ENCODE results near the gene TGFBRAP1. TPM values are rescaled to one million over a fixed set of nuclear protein-coding genes. Genes with fewer than 3 reads are reported as not detected.
"Not testable (repeated sequence)": the region's sequence is repeated elsewhere in the genome, so short reads cannot be mapped to it uniquely, and the experiment has no call there.

Gene TGFBRAP1
- polyA plus RNA-seq, 4 donors = 6.0 to 13.9 (median 7.8) TPM

DNA sequence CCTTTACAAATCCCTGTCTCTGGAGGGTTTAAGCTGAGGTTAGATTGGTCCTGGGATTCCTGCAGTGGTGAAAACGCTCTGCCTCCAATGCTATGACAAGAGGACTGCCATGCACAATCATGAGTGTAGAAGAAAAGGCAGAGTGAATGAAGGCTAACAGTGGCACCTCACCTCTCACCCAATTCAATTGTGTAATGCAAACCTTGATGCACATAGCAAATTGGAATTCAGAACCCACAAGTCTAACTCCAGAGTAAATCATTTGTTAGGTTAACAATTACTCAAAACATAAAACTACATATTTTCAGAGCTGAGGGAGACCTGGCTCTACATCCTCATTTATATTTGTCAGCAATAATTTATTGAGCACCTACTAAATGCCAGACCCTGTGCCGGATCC, 1.8 kb downstream of the TGFBRAP1 start:
- H3K27ac ChIP-seq (ENCODE audit: low read depth in 1 of 3, low read length in 2 of 3) = no peak overlapping the region
- DNase-seq (no peak), FAIRE-seq (no peak)
- H3K4me3 ChIP-seq (ENCODE audit: low read depth in 1 of 3, low read length in 3 of 3) = no peak overlapping the region
- H3K27me3 ChIP-seq (ENCODE audit: control insufficient read depth in 3 of 3, insufficient read depth in 3 of 3, low read length in 3 of 3) = no peaks in the 10 kb centered on the region
- no peaks in the 10 kb centered on the region for H3K9me3 ChIP-seq (ENCODE audit: control insufficient read depth in 2 of 2, insufficient read depth in 1 of 2, low read depth in 1 of 2, low read length in 1 of 2)
- peaks cover 0 to 18% (median 0%) of the 10 kb centered on the region in 3 donors for H3K36me3 ChIP-seq (ENCODE audit: control insufficient read depth in 3 of 3, insufficient read depth in 2 of 3, low read depth in 1 of 3, low read length in 3 of 3)
- H3K4me1 ChIP-seq (ENCODE audit: control insufficient read depth in 3 of 3, insufficient read depth in 2 of 3, low read depth in 1 of 3, low read length in 2 of 3) = peaks cover 0 to 23% (median 0%) of the 10 kb centered on the region in 3 donors
- WGBS, 3 donors = 88 to 98% (median 91%) methylated on average over 2 of the region's 2 CpGs

DNA sequence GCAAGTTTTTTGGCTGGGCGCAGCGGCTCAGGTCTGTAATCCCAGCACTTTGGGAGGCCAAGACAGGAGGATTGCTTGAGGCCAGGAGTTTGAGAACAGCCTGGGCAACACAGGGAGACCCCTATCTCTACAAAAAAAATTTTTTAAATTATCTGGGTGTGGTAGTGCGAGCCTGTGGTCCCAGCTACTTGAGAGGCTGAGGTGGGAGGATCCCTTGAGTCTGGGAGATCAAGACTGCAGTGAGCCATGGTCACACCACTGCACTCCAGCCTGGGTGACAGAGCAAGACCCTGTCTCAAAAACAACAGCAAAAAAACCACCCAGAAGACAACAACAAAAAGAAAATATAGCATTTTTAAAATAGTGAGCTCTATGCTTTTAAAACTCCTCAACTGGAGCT, 2.3 kb downstream of the TGFBRAP1 start:
- not testable (repeated sequence) for FAIRE-seq; H3K4me3 ChIP-seq (ENCODE audit: low read depth in 1 of 3, low read length in 3 of 3)
- WGBS, 3 donors = 89 to 94% (median 91%) methylated on average over 3 of the region's 3 CpGs

GRCh38 chr2:105325389-105325963, 4.1 kb downstream of the TGFBRAP1 start:
- FAIRE-seq (no peak), DNase-seq (no peak)
- Histone ChIP-seq H3K36me3 (ENCODE audit: control insufficient read depth in 3 of 3, insufficient read depth in 2 of 3, low read depth in 1 of 3, low read length in 3 of 3) (peaks cover 0 to 21% (median 0%) of the 10 kb centered on the region in 3 donors), H3K27me3 (ENCODE audit: control insufficient read depth in 3 of 3, insufficient read depth in 3 of 3, low read length in 3 of 3) (no peaks in the 10 kb centered on the region), H3K9me3 (ENCODE audit: control insufficient read depth in 2 of 2, insufficient read depth in 1 of 2, low read depth in 1 of 2, low read length in 1 of 2) (no peaks in the 10 kb centered on the region), H3K4me3 (ENCODE audit: low read depth in 1 of 3, low read length in 3 of 3) (no peak overlapping the region), H3K4me1 (ENCODE audit: control insufficient read depth in 3 of 3, insufficient read depth in 2 of 3, low read depth in 1 of 3, low read length in 2 of 3) (peaks cover 0 to 16% (median 0%) of the 10 kb centered on the region in 3 donors), H3K27ac (ENCODE audit: low read depth in 1 of 3, low read length in 2 of 3) (no peak overlapping the region)
- 75 to 82% (median 76%) methylated on average over 3 of the region's 3 CpGs for WGBS, 3 donors

More for the DNA sequence above, 2.3 kb downstream of the TGFBRAP1 start:
- peaks cover 0 to 18% (median 0%) of the 10 kb centered on the region in 3 donors for H3K36me3 ChIP-seq (ENCODE audit: control insufficient read depth in 3 of 3, insufficient read depth in 2 of 3, low read depth in 1 of 3, low read length in 3 of 3)
- not testable (repeated sequence) for DNase-seq; H3K9me3 ChIP-seq (ENCODE audit: control insufficient read depth in 2 of 2, insufficient read depth in 1 of 2, low read depth in 1 of 2, low read length in 1 of 2); H3K27ac ChIP-seq (ENCODE audit: low read depth in 1 of 3, low read length in 2 of 3); H3K27me3 ChIP-seq (ENCODE audit: control insufficient read depth in 3 of 3, insufficient read depth in 3 of 3, low read length in 3 of 3)
- H3K4me1 ChIP-seq (ENCODE audit: control insufficient read depth in 3 of 3, insufficient read depth in 2 of 3, low read depth in 1 of 3, low read length in 2 of 3) = peaks cover 0 to 23% (median 0%) of the 10 kb centered on the region in 3 donors

DNA sequence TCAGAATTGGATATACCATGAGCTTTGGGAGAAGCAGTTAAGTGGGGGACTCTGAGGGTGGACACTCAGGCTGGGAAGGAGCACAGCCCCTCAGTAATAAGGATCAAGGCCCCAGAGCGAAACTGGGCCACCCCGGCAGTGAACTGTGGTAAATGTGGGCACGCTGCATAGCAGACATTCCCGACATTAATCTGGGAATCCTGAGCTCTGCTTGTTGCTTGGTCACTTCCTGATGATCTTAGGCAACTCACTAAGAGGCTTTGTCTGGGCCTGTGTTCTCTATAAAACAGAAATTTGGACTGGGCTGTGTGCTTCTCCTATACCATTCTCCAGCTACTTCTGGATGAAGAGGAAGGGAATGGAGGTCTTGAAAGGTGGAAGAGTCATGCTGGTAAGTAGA, 4.8 kb downstream of the TGFBRAP1 start:
- no peak for DNase-seq
- H3K4me3 ChIP-seq (ENCODE audit: low read depth in 1 of 3, low read length in 3 of 3) = no peak overlapping the region
- H3K36me3 ChIP-seq (ENCODE audit: control insufficient read depth in 3 of 3, insufficient read depth in 2 of 3, low read depth in 1 of 3, low read length in 3 of 3) = peaks cover 0 to 21% (median 0%) of the 10 kb centered on the region in 3 donors
- H3K27ac ChIP-seq (ENCODE audit: low read depth in 1 of 3, low read length in 2 of 3) = peak overlapping the region in 1 of 3 donors; percentile 24
- H3K4me1 ChIP-seq (ENCODE audit: control insufficient read depth in 3 of 3, insufficient read depth in 2 of 3, low read depth in 1 of 3, low read length in 2 of 3) = peaks cover 0 to 10% (median 0%) of the 10 kb centered on the region in 3 donors
- WGBS, 3 donors = 86 to 92% (median 90%) methylated on average over 4 of the region's 4 CpGs
- H3K27me3 ChIP-seq (ENCODE audit: control insufficient read depth in 3 of 3, insufficient read depth in 3 of 3, low read length in 3 of 3) = no peaks in the 10 kb centered on the region
- H3K9me3 ChIP-seq (ENCODE audit: control insufficient read depth in 2 of 2, insufficient read depth in 1 of 2, low read depth in 1 of 2, low read length in 1 of 2) = no peaks in the 10 kb centered on the region
- FAIRE-seq = no peak

- no peak for FAIRE-seq
- Histone ChIP-seq H3K4me3 (ENCODE audit: low read depth in 1 of 3, low read length in 3 of 3) (no peak overlapping the region), H3K36me3 (ENCODE audit: control insufficient read depth in 3 of 3, insufficient read depth in 2 of 3, low read depth in 1 of 3, low read length in 3 of 3) (peaks cover 0 to 21% (median 0%) of the 10 kb centered on the region in 3 donors), H3K9me3 (ENCODE audit: control insufficient read depth in 2 of 2, insufficient read depth in 1 of 2, low read depth in 1 of 2, low read length in 1 of 2) (no peaks in the 10 kb centered on the region), H3K27me3 (ENCODE audit: control insufficient read depth in 3 of 3, insufficient read depth in 3 of 3, low read length in 3 of 3) (no peaks in the 10 kb centered on the region), H3K27ac (ENCODE audit: low read depth in 1 of 3, low read length in 2 of 3) (no peak overlapping the region), H3K4me1 (ENCODE audit: control insufficient read depth in 3 of 3, insufficient read depth in 2 of 3, low read depth in 1 of 3, low read length in 2 of 3) (peaks cover 0 to 10% (median 0%) of the 10 kb centered on the region in 3 donors)
- WGBS, 3 donors = 67 to 78% (median 69%) methylated on average over 4 of the region's 4 CpGs
- no peak for DNase-seq
Observed at GRCh38 chr2:105324101-105324500, 5.4 kb downstream of the TGFBRAP1 start.

GRCh38 chr2:105323111-105323510, 6.4 kb downstream of the TGFBRAP1 start:
- 75 to 83% (median 79%) methylated on average over 5 of the region's 5 CpGs for WGBS, 3 donors
- Histone ChIP-seq H3K4me3 (ENCODE audit: low read depth in 1 of 3, low read length in 3 of 3) (no peak overlapping the region), H3K36me3 (ENCODE audit: control insufficient read depth in 3 of 3, insufficient read depth in 2 of 3, low read depth in 1 of 3, low read length in 3 of 3) (peaks cover 0 to 19% (median 0%) of the 10 kb centered on the region in 3 donors), H3K27me3 (ENCODE audit: control insufficient read depth in 3 of 3, insufficient read depth in 3 of 3, low read length in 3 of 3) (no peaks in the 10 kb centered on the region), H3K9me3 (ENCODE audit: control insufficient read depth in 2 of 2, insufficient read depth in 1 of 2, low read depth in 1 of 2, low read length in 1 of 2) (no peaks in the 10 kb centered on the region), H3K27ac (ENCODE audit: low read depth in 1 of 3, low read length in 2 of 3) (no peak overlapping the region), H3K4me1 (ENCODE audit: control insufficient read depth in 3 of 3, insufficient read depth in 2 of 3, low read depth in 1 of 3, low read length in 2 of 3) (peaks cover 0 to 2% (median 0%) of the 10 kb centered on the region in 3 donors)
- FAIRE-seq (no peak), DNase-seq (no peak)

- H3K27ac ChIP-seq (ENCODE audit: low read depth in 1 of 3, low read length in 2 of 3) = no peak overlapping the region
- H3K4me1 ChIP-seq (ENCODE audit: control insufficient read depth in 3 of 3, insufficient read depth in 2 of 3, low read depth in 1 of 3, low read length in 2 of 3) = no peaks in the 10 kb centered on the region
- DNase-seq (no peak), FAIRE-seq (no peak)
- peaks cover 0 to 19% (median 0%) of the 10 kb centered on the region in 3 donors for H3K36me3 ChIP-seq (ENCODE audit: control insufficient read depth in 3 of 3, insufficient read depth in 2 of 3, low read depth in 1 of 3, low read length in 3 of 3)
- no peaks in the 10 kb centered on the region for H3K9me3 ChIP-seq (ENCODE audit: control insufficient read depth in 2 of 2, insufficient read depth in 1 of 2, low read depth in 1 of 2, low read length in 1 of 2)
- WGBS, 3 donors = 91 to 93% (median 92%) methylated on average over 3 of the region's 3 CpGs
- H3K4me3 ChIP-seq (ENCODE audit: low read depth in 1 of 3, low read length in 3 of 3) = no peak overlapping the region
- H3K27me3 ChIP-seq (ENCODE audit: control insufficient read depth in 3 of 3, insufficient read depth in 3 of 3, low read length in 3 of 3) = no peaks in the 10 kb centered on the region
Observed at GRCh38 chr2:105321875-105322646, 7.5 kb downstream of the TGFBRAP1 start.

DNA sequence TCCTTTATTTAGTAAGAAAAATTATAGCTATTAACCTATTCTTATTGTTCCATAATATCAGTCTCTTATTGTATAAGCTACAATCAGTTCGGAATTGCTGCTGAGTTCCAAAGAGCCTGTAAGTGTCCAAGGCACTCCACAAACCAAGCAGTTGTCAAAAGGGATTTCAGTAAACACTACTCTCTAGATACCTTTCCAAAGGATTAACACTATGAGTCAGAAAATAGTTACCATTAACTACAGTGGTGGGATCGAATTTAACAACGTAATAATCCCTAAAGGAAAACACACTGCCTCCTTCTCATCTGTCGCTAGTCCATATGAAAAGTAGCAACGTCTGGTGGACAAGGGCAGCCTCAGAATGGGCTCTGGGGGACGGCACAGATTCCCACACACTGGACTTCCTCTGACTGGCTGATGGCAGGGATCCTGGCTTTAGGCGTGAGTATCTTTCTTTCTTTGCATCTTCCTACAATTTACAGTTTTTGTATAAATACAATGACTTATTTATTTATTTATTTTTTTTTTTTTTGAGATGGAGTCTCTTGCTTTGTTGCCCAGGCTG, 8.8 kb downstream of the TGFBRAP1 start:
- Histone ChIP-seq H3K27ac (ENCODE audit: low read depth in 1 of 3, low read length in 2 of 3) (no peak overlapping the region), H3K9me3 (ENCODE audit: control insufficient read depth in 2 of 2, insufficient read depth in 1 of 2, low read depth in 1 of 2, low read length in 1 of 2) (no peaks in the 10 kb centered on the region), H3K27me3 (ENCODE audit: control insufficient read depth in 3 of 3, insufficient read depth in 3 of 3, low read length in 3 of 3) (no peaks in the 10 kb centered on the region), H3K36me3 (ENCODE audit: control insufficient read depth in 3 of 3, insufficient read depth in 2 of 3, low read depth in 1 of 3, low read length in 3 of 3) (peaks cover 0 to 16% (median 0%) of the 10 kb centered on the region in 3 donors), H3K4me3 (ENCODE audit: low read depth in 1 of 3, low read length in 3 of 3) (no peak overlapping the region), H3K4me1 (ENCODE audit: control insufficient read depth in 3 of 3, insufficient read depth in 2 of 3, low read depth in 1 of 3, low read length in 2 of 3) (no peaks in the 10 kb centered on the region)
- FAIRE-seq (no peak), DNase-seq (no peak)
- WGBS, 3 donors = 65 to 74% (median 67%) methylated on average over 7 of the region's 7 CpGs
